T-helper 9 cell (primary cell): ENCODE results near the gene MYZAP.

Experiments
- DNase-seq: peaks from one replicate; pipeline ENCODE4 v3.0.0-alpha.2; 2020

MYZAP gene

GRCh38 chr15:57665939-57666338 is 74.2 kb downstream of the MYZAP start:
- DNase-seq, result no peak

GRCh38 chr15:57667171-57667849 is 75.6 kb downstream of the MYZAP start:
- DNase-seq, result no peak

- DNase-seq, result no peak
These were observed 76.3 kb downstream of the MYZAP start for GRCh38 chr15:57668016-57668415.

- DNase-seq, result no peak
These were observed 79.9 kb downstream of the MYZAP start for GRCh38 chr15:57671636-57672035.

- DNase-seq, result no peak
These were observed 83.9 kb downstream of the MYZAP start for GRCh38 chr15:57675481-57676181.

- DNase-seq, result no peak
These were observed 84.9 kb downstream of the MYZAP start for GRCh38 chr15:57676585-57676984.

- no peak for DNase-seq
These were observed 85.5 kb downstream of the MYZAP start for GRCh38 chr15:57677204-57677603.

GRCh38 chr15:57680021-57680420 is 88.3 kb downstream of the MYZAP start:
- DNase-seq, result no peak

- DNase-seq, result no peak
These were observed 89.3 kb downstream of the MYZAP start for GRCh38 chr15:57681011-57681410.

- DNase-seq, result no peak
These were observed 91.8 kb downstream of the MYZAP start for GRCh38 chr15:57683481-57683880.

GRCh38 chr15:57684491-57685151 is 92.9 kb downstream of the MYZAP start:
- DNase-seq, result no peak

GRCh38 chr15:57685306-57686095 is 93.8 kb downstream of the MYZAP start:
- DNase-seq, result no peak

GRCh38 chr15:57686657-57687056 is 95.0 kb downstream of the MYZAP start:
- DNase-seq, result no peak

GRCh38 chr15:57690341-57690966 is 98.8 kb downstream of the MYZAP start:
- DNase-seq, result no peak

GRCh38 chr15:57691082-57691481 is 99.4 kb downstream of the MYZAP start:
- DNase-seq, result no peak

GRCh38 chr15:57692709-57693108 is 101.0 kb downstream of the MYZAP start:
- no peak for DNase-seq

GRCh38 chr15:57694279-57694678 is 102.6 kb downstream of the MYZAP start:
- DNase-seq, result no peak

- DNase-seq, result no peak
These were observed 104.4 kb downstream of the MYZAP start for GRCh38 chr15:57696146-57696545.

GRCh38 chr15:57697588-57697987 is 105.9 kb downstream of the MYZAP start:
- no peak for DNase-seq

- DNase-seq, result no peak
These were observed 106.5 kb downstream of the MYZAP start for GRCh38 chr15:57698243-57698642.

- DNase-seq, result no peak
These were observed 107.3 kb downstream of the MYZAP start for GRCh38 chr15:57698991-57699390.

- no peak for DNase-seq
These were observed 111.7 kb downstream of the MYZAP start for GRCh38 chr15:57703387-57703786.

GRCh38 chr15:57704441-57704840 is 112.7 kb downstream of the MYZAP start:
- DNase-seq, result no peak
